ENCODE data around the gene TRPV4.

The TRPV4 gene

GRCh38 chr12:109827566-109828550 is 5.3 kb downstream of the TRPV4 start:
- no peak for DNase-seq (ENCODE audit: low spot score)

- DNase-seq (ENCODE audit: low spot score), result no peak
Observed at GRCh38 chr12:109827080-109827479, 6.1 kb downstream of the TRPV4 start.

- no peak for DNase-seq (ENCODE audit: low spot score)
Observed at GRCh38 chr12:109824731-109825130, 8.5 kb downstream of the TRPV4 start.

GRCh38 chr12:109822951-109823411 is 10.2 kb downstream of the TRPV4 start:
- no peak for DNase-seq (ENCODE audit: low spot score)

- no peak for DNase-seq (ENCODE audit: low spot score)
Observed at GRCh38 chr12:109822416-109822815, 10.8 kb downstream of the TRPV4 start.

GRCh38 chr12:109821968-109822367 is 11.2 kb downstream of the TRPV4 start:
- no peak for DNase-seq (ENCODE audit: low spot score)

- no peak for DNase-seq (ENCODE audit: low spot score)
Observed at GRCh38 chr12:109820816-109821381, 12.3 kb downstream of the TRPV4 start.

- peak; percentile 76 for DNase-seq (ENCODE audit: low spot score)
Observed at GRCh38 chr12:109818905-109819500, 14.2 kb downstream of the TRPV4 start.

- no peak for DNase-seq (ENCODE audit: low spot score)
Observed at GRCh38 chr12:109818253-109818652, 14.9 kb downstream of the TRPV4 start.

- no peak for DNase-seq (ENCODE audit: low spot score)
Observed at GRCh38 chr12:109817627-109818231, 15.5 kb downstream of the TRPV4 start.

GRCh38 chr12:109816870-109817269 is 16.3 kb downstream of the TRPV4 start:
- DNase-seq (ENCODE audit: low spot score), result no peak

- no peak for DNase-seq (ENCODE audit: low spot score)
Observed at GRCh38 chr12:109815757-109816617, 17.2 kb downstream of the TRPV4 start.

- no peak for DNase-seq (ENCODE audit: low spot score)
Observed at GRCh38 chr12:109815225-109815624, 18.0 kb downstream of the TRPV4 start.

GRCh38 chr12:109814600-109815150 is 18.5 kb downstream of the TRPV4 start:
- no peak for DNase-seq (ENCODE audit: low spot score)

- DNase-seq (ENCODE audit: low spot score), result no peak
Observed at GRCh38 chr12:109813810-109814416, 19.3 kb downstream of the TRPV4 start.

GRCh38 chr12:109811624-109811995 is 21.6 kb downstream of the TRPV4 start:
- DNase-seq (ENCODE audit: low spot score), result no peak

- DNase-seq (ENCODE audit: low spot score), result no peak
Observed at GRCh38 chr12:109810954-109811623, 22.1 kb downstream of the TRPV4 start.

- DNase-seq (ENCODE audit: low spot score), result no peak
Observed at GRCh38 chr12:109808876-109809646, 24.1 kb downstream of the TRPV4 start.

GRCh38 chr12:109807954-109808643 is 25.1 kb downstream of the TRPV4 start:
- no peak for DNase-seq (ENCODE audit: low spot score)
